GOT3 (cell line): Measurements from ENCODE around the gene TNK1.

Source experiments
- DNase-seq: peaks from one replicate; lab custom pipeline; 2025; ENCODE audit warnings: mixed read lengths; lab: John Stamatoyannopoulos, UW

Gene TNK1

DNA sequence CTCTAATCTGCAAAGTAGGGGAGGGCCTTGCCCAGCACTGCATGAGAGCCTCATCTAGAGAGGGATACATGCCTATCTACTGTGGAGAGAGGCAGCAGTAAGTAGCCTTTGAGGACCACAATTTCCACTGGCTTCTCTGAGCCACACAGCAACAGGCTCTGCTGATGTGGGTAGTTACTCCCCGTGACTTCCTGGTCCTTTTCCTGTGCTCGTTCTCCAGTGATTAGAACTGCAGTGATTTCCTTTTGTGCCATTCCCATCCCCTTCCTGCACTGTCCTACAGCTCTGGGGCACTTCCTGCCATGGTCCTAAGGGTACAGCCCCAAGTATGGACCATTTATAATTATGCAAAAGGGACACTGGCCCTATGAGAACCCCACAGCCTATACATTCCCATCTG is 10.4 kb downstream of the TNK1 start:
- DNase-seq = no peak

DNA sequence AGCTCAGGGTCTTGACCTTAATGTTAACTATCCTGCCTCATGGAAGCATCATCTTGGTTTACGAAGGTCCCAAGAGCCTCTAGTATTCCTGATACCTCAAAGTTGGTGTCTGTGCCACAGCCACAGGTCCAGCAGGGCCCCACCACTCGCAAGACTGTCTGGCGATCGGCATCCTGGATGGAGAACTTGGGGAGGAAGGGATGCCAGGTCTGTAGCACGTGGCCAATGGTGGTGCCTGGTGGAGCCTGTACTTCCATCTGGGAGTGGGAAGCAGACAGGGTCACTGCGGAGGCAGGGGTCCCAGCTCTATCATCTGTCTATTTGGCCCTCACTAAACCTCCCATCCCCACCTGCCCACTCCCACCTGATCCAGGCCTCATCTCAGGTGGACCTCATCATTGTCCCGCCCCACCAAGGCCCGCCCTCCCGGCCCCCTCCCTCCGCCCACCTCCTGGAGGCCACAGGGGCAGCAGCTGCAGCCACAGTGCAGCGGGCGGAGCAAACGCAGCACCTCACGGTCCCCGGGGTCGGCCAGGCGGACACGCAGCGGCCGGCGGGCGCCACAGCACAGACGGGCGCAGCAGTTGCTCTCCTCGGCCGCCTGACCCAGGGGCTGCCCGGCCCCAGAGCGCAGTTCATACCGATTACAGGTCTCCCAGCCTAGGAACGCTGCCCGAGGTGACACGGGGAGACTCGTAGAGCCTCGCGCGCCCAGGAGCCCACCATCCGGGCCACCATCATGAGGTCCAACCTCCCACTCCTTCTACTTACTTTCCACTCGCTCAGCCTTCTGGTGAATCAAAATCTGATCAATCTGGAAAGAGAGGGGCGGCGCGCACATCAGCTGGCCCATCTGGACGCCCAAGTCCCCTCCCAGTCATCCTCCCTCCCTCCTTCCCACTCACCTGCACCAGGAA is 12.1 kb downstream of the TNK1 start:
- DNase-seq = no peak

DNA sequence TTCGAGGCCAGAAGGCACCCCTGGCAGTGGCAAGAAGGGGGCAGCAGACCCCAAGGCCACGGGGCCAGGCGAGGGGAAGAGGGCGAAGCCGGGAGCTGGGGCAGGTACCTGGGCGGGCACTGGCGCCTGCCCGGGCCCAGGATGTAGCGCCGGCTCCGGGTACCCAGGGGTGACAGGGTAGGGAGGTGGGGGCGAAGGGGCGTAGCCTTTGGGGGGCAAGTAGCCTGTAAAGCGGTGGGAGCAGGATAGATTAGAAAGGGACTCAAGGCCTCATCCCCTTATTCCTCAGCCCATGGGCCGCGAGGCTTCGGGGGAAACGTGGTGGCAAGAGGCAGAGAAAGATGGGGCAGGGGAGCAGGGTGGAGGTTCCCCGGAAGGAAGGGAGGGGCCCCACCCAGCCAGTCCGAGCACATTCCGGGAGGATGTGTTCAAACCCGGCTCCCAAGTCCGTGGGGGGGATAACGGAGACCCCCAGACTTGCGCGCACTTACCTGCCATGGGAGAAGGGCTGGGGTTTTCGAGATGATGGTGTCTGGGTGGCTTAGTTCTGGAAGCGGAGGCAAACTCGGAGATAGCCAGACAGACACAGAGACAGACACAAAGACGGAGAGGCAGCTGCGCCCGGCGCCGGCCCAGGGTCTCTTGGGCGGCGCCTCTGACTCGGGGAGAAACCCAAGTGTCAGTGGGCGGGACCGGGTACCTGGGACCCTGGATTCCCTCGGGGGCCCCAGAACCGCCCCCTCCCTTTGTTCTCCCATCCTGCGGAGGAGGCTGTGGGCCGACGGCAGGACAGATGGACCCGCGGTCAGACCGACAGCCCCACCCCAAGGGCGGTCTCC is 12.9 kb downstream of the TNK1 start:
- DNase-seq = no peak

DNA sequence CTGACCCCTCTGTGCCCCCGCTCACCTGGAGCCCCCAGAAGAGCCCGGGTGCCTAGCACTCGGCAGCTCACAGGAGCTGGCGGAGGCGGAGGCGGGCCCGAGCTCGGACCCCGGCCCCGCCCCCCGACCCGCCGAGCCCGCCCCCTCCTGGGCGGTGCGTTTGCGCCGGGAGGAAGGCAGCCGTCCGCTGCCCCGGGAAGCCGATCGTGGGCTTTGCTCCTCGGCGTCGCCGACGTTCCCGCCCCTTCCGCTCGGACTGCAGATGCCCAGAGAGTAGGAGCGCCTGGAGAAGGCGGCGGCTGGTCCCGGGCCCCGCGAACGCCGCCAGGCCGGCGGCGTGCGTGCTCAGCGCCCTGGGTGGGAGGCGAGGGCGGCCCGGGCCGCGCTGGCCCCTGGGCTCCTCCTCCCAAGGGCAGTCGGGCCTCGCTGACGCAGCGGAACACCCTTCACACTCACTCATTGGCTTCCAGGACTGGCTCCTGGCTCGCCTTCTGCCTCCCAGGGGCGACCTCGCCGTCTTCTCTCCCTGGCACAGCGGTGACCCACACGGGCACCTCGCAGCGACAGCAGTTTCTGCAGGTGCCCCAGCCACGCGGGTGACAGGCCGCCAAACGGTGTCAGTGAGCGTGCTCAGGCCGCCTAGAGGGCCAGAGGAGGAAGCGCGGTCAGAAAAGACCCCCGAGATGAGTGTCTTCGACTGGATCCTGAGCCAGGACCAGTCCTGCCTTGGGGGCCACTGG is 13.7 kb downstream of the TNK1 start, which contains the start of gene PLSCR3:
Gene PLSCR3 (minus strand): TSS at position 74 of the 740 bp plus-strand sequence. CDS start 415 bp downstream, outside the sequence.
- DNase-seq = peak; percentile 77

DNA sequence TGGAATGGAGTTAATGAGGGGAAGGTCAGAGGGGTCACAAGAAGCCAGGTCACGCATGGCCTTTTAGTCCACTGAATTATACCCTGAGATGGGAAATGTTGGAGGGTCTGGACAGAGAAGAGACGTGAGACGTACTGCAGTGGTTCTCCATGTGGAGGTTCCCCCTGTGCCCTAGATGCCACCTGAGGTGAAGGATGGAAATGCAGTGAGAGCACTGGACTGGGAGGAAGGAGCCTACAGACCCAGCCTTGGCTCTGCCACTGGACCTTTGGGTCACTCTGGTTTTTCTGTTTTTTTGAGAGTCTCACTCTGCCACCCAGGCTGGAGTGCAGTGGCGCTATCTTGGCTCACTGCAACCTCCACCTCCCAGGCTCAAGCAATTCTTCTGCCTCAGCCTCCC is 15.3 kb downstream of the TNK1 start:
- no peak for DNase-seq

- no peak for DNase-seq
These were observed 17.7 kb downstream of the TNK1 start for GRCh38 chr17:7398612-7399011.

GRCh38 chr17:7403043-7403726 is 22.3 kb downstream of the TNK1 start:
- no peak for DNase-seq

DNA sequence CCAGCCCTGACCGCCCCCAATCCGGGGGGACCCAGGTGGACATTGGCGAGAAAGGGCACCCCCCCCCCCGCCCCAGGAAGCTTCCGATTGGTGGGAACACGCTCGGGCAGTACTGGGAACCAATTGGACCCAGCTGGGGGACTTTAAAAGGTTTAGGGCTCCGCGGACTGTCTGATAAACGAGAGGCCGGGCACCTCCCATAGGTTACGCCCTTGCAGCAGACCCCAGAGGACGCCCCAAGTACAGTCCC is 22.8 kb downstream of the TNK1 start:
- DNase-seq = no peak

DNA sequence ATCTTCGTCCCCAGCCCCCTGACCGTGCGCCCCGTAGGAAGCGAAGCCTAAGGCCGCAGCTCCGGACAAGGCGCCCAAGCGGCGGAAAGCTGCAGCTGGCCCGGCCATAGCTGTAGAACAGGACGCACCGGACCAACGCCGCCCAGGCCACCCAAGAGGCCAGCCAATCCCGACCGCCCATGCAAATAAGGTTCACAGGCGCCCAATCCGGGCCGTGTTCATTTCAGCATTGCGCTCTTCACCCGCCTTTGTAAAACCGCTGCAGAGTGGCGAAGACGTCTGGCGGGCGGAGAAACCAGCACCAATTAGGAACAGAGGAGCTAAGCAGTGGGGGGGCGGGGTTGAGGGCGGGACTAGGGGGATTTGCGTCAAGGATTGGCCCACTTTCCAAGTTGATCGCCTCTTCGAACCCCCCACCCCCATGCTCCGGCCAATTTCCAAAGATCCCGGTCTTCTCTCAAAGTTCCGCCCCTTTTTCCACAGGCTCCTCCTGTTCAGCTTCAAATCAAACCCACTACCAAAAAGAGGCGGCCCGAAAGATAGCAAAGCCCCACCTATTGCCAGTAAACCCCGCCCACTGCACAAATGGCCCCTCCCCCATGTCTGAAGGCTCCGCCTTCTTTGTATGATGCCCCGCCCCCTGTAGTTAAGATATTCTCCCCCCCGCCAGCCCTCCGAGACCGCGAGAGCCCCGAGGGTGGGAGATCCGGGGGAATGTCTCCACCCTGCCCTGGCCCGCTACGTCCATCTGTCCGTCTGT is 23.3 kb downstream of the TNK1 start, which contains the start of gene TMEM256:
Gene TMEM256 (minus strand): TSS at position 121 of the 760 bp plus-strand sequence. CDS start 13 bp downstream, at position 108.
- DNase-seq = peak; percentile 97

DNA sequence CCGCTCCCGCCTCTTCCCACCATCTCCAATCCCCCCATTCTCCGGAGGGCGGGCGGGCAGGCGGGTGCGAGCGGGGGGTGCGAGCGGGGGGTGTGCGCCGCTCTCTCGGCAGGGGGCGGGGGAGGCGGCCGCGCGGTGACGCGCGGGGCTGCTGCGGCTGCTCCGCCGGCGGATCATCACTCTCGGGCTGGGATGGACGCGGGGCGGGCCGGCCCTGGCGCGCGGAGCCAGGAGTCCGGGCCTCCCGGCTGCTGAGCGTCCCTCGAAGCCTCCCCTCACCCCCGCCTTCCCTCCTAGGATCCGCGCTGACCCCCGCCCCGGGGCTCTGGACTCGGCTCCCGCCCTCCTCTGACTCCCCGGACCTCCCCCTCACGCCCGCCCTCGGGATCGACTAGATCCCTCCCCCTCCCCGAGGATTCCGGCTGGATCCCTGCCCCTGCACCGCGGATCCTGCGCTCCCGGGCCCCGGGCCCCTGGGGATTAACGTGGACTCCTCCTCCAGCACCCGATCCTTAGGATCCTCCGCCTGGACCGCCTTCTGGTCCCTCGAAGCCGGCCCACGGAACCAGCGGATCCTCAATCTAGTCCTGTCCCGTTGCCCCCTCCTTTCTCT is 24.0 kb downstream of the TNK1 start:
- DNase-seq = peak; percentile 51

- no peak for DNase-seq
These were observed 24.7 kb downstream of the TNK1 start for GRCh38 chr17:7405350-7406234.

- DNase-seq = no peak
These were observed 25.4 kb downstream of the TNK1 start for GRCh38 chr17:7406235-7406825.

DNA sequence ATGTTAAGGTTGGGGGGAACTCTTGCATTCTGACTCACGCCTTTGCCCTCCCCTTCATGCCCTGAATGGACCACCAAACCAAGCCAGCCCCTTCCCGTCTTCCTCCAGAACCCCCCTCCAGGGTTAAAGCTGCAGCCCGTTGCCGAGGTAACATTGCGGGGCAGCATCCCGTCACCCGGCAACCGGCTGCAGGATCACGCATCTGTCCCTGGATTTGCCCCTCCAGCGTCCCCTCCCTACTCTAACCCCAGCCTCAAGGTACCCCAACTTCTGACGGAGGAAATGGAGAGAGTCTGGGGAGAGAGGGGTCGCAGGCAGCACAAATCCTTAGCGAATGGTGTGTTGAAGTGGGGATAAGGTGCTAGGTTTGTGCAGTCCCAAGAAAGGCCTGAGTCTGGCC is 26.2 kb downstream of the TNK1 start:
- no peak for DNase-seq

DNA sequence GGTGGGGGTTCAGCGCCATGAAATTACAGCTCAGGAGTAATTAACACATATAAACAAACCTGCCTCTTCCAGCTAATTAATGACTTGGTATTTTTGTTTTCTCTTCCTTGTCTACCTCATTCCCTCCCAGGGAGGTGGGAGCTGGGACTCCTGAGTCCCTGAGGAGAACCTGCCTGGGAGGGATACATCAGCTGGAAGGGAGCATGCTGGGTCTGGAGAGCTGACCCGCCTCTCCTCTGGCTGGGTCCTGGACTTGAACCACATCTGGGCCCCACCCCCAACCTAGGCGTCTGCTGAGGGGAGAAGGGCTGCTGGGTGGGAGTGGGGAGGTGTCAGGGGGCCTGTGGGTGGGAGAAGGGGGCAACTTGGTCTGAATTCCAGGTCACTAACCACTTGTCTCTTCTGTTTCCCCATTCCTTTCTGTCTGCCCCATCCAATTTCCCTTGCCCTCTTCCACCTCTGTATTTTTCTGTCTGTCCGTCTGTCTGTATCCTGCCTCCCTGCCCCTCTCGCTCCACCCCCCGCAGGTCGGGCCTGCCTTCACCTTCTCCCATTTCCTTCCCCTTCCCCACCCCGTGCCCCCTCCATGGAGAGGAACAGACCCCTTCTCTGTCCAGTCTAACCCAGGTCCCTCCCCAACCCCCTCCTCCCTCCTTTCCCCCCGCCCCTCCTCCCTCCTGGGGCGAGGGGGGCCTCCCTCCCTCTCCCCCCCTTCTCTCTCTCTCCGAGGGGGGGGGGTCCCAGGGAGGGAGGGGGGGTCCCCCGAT is 26.8 kb downstream of the TNK1 start, which contains the start of gene NLGN2:
Gene NLGN2 (plus strand): TSS at position 361 of the 767 bp plus-strand sequence. CDS start 411 bp downstream, outside the sequence.
- DNase-seq = no peak

DNA sequence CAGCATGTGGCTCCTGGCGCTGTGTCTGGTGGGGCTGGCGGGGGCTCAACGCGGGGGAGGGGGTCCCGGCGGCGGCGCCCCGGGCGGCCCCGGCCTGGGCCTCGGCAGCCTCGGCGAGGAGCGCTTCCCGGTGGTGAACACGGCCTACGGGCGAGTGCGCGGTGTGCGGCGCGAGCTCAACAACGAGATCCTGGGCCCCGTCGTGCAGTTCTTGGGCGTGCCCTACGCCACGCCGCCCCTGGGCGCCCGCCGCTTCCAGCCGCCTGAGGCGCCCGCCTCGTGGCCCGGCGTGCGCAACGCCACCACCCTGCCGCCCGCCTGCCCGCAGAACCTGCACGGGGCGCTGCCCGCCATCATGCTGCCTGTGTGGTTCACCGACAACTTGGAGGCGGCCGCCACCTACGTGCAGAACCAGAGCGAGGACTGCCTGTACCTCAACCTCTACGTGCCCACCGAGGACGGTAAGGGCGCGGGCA is 27.4 kb downstream of the TNK1 start:
- DNase-seq = no peak

DNA sequence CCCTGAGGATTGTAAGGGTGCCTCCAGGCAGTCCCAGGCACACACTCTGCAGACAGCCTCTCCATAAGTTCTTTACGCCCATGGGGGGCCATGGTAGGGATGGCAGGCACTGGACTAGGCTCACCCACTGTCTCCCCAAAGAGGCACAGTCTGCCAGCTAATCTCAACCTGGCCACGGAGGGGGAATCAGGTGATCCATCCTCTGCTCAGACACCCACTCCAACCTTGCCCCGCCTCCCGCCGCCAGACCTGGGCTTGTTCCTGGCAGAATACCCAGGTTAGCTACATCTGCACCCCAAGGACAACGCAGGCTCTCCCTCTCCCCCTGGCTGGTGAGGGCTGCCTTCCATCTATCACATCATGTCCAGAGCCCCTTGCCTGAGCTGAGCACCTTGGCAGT is 28.0 kb downstream of the TNK1 start:
- DNase-seq = no peak

DNA sequence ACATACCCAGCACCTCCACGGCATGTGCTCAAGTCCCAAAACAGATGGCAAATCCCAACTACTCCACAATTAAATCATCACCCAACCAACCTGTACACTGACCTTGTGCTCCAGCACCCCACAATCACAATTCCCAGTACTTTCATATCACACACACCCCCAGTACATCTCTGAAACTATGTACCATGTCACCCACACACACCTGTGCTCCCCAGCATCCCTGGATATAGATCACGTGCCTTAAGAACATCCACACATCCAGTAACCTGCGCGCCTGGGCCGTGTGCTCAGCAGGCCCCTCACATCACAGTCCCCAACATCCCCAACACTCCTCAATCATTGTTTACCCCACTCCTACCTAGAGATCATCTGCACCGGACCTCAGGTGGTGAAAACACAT is 28.8 kb downstream of the TNK1 start:
- no peak for DNase-seq
